Lower leg skin (tissue), 3 donors: Measurements from ENCODE around the gene HBE1.

Source experiments
- CTCF ChIP-seq, 3 donors: fragments of 450-650 bp; IDR thresholded peaks; one replicate each; pipeline ENCODE4 v1.5.1; 2016; ENCODE audit warnings: antibody characterized with exemption in 3 of 3, mild to moderate bottlenecking in 3 of 3, moderate library complexity in 2 of 3
- POLR2A ChIP-seq, 2 donors: fragments of 450-650 bp; IDR thresholded peaks; one replicate each; pipeline ENCODE4 v1.6.1; 2016 to 2017; ENCODE audit warnings: antibody characterized with exemption in 2 of 2, mild to moderate bottlenecking in 1 of 2, moderate library complexity in 1 of 2

- TF ChIP-seq CTCF (IDR thresholded peaks at IDR 0.05) (no peak), POLR2A (IDR thresholded peaks at IDR 0.05) (no peak)
Measured at GRCh38 chr11:5304046-5304445, 34.3 kb upstream of the HBE1 start.
